Keratinocyte (primary cell): ENCODE data around the gene TFDP1. TPM values are rescaled to one million over a fixed set of nuclear protein-coding genes. Genes with fewer than 3 reads are reported as not detected.

Experiments
- DNase-seq: peaks from one replicate; pipeline ENCODE4 v3.0.0-alpha.2; 2011; ENCODE audit warnings: low read depth, missing footprints, low spot score
- FAIRE-seq: peaks from 2 replicates; lab custom pipeline; 2011; peaks lifted over from hg19 to GRCh38; lab: Jason Lieb, UNC
- H2AFZ ChIP-seq: 2 replicates; pipeline ENCODE4 v1.6.0; 2012; ENCODE audit warnings: low read length, control low read depth, inconsistent platforms; ENCODE audit not compliant: control insufficient read depth
- H3K27ac ChIP-seq: 2 replicates; pipeline ENCODE4 v1.5.1; 2011; ENCODE audit warnings: low read length; ENCODE audit not compliant: control insufficient read depth, insufficient read depth
- H3K27me3 ChIP-seq: 3 replicates; pipeline ENCODE4 v1.6.0; 2011; ENCODE audit warnings: low read length; ENCODE audit not compliant: control insufficient read depth, insufficient read depth; ENCODE audit errors: extremely low read depth
- H3K36me3 ChIP-seq, 2 experiments: 2 replicates in 1 of 2; 3 replicates in 1 of 2; pipeline ENCODE4 v1.5.1; 2011; ENCODE audit warnings: low read length in 2 of 2, mild to moderate bottlenecking in 1 of 2; ENCODE audit not compliant: control insufficient read depth in 2 of 2, insufficient read depth in 2 of 2; ENCODE audit errors: extremely low read depth in 1 of 2
- H3K4me1 ChIP-seq: 3 replicates; pipeline ENCODE4 v1.5.1; 2011; ENCODE audit warnings: low read length; ENCODE audit not compliant: control insufficient read depth, insufficient read depth; ENCODE audit errors: extremely low read depth
- H3K4me2 ChIP-seq: 3 replicates; pipeline ENCODE4 v1.6.0; 2011; ENCODE audit warnings: low read depth, low read length; ENCODE audit not compliant: control insufficient read depth, insufficient read depth; ENCODE audit errors: extremely low read depth
- H3K4me3 ChIP-seq, 3 experiments: fragments of 200-600 bp in 1 of 3; sonication (generic) in 1 of 3; 2 replicates in 2 of 3; 3 replicates in 1 of 3; pipeline ENCODE4 v1.5.1; 2011 to 2016; ENCODE audit warnings: low read length in 3 of 3, mild to moderate bottlenecking in 3 of 3, control low read depth in 2 of 3, inconsistent platforms in 1 of 3, low read depth in 1 of 3, mixed read lengths in 1 of 3, mixed run types in 1 of 3, moderate library complexity in 1 of 3; ENCODE audit not compliant: control insufficient read depth in 2 of 3, insufficient read depth in 2 of 3; ENCODE audit errors: extremely low read depth in 1 of 3
- H3K79me2 ChIP-seq: 2 replicates; pipeline ENCODE4 v1.6.0; 2012; ENCODE audit warnings: low read length; ENCODE audit not compliant: control insufficient read depth, insufficient read depth
- H3K9ac ChIP-seq: 3 replicates; pipeline ENCODE4 v1.6.0; 2011; ENCODE audit warnings: low read length; ENCODE audit not compliant: control insufficient read depth, insufficient read depth; ENCODE audit errors: extremely low read depth
- H3K9me1 ChIP-seq: 3 replicates; pipeline ENCODE4 v1.6.0; 2011; ENCODE audit warnings: low read length; ENCODE audit not compliant: control insufficient read depth, insufficient read depth; ENCODE audit errors: extremely low read depth
- H3K9me3 ChIP-seq: 2 replicates; pipeline ENCODE4 v1.5.1; 2012; ENCODE audit warnings: low read depth, low read length; ENCODE audit not compliant: control insufficient read depth
- H4K20me1 ChIP-seq: 3 replicates; pipeline ENCODE4 v1.6.0; 2011; ENCODE audit warnings: low read length; ENCODE audit not compliant: control insufficient read depth, insufficient read depth; ENCODE audit errors: extremely low read depth
- CTCF ChIP-seq, 3 experiments: IDR thresholded peaks in 1 of 3; conservative IDR thresholded peaks in 1 of 3; optimal IDR thresholded peaks in 1 of 3; 2 replicates in 2 of 3; 3 replicates in 1 of 3; pipeline versions ENCODE3 to v1.5.1; 2011; ENCODE audit warnings: low read length in 3 of 3, mild to moderate bottlenecking in 3 of 3, moderate library complexity in 2 of 3, control low read depth in 1 of 3, inconsistent platforms in 1 of 3; ENCODE audit not compliant: insufficient read depth in 2 of 3; ENCODE audit errors: extremely low read depth in 1 of 3
- EZH2 ChIP-seq: IDR thresholded peaks from one replicate; pipeline ENCODE4 v1.6.1; 2012; ENCODE audit warnings: inconsistent platforms, mild to moderate bottlenecking, low read length, moderate library complexity
- dilution Hi-C: fragments of 300-500 bp; cut with MboI; formaldehyde crosslinking; loops from one replicate; pipeline ENCODE4 v1.7.0; 2020; ENCODE audit warnings: low sequenced_read_pairs; ENCODE audit not compliant: extremely low pct_ligation_motif_present
- polyA plus RNA-seq, 5 experiments: library from polyadenylated mRNA; depleted of rRNA in 3 of 5; stranded (reverse) in 3 of 5; stranded (forward) in 1 of 5; unstranded in 1 of 5; fragments of >200 nt; gene quantifications; 1 replicate in 1 of 5; 2 replicates in 3 of 5; 3 replicates in 1 of 5; pipeline versions ENCODE4 v1.2.1 to v1.2.3, GENCODE V29; 2011 to 2012; ENCODE audit warnings: missing spikeins in 2 of 5, low read depth in 1 of 5, low replicate concordance in 1 of 5

The TFDP1 gene
- polyA plus RNA-seq, 1 donor (not counting 4 experiments of a cell fraction or from before 2014, with no cell fraction given): 105 TPM

- no peaks in the 10 kb centered on the region for H3K79me2 ChIP-seq
- TF ChIP-seq EZH2 (no peak), CTCF (optimal IDR thresholded peaks at IDR 0.05 in 1 of 3, IDR thresholded peaks at IDR 0.05 in 1 of 3, conservative IDR thresholded peaks at IDR 0.05 in 1 of 3; ENCODE audit: extremely low read depth in 1 of 3, insufficient read depth in 2 of 3, low read length in 3 of 3) (no peak)
- DNase-seq (no peak), FAIRE-seq (no peak)
- H2AFZ ChIP-seq: no peak overlapping the region
- H3K4me3 ChIP-seq: no peak overlapping the region
- H4K20me1 ChIP-seq: no peaks in the 10 kb centered on the region
- H3K9me1 ChIP-seq: no peaks in the 10 kb centered on the region
- H3K27me3 ChIP-seq: no peaks in the 10 kb centered on the region
- no peak overlapping the region for H3K9ac ChIP-seq
- dilution Hi-C loops: no loop called here
- H3K4me2 ChIP-seq: no peak overlapping the region
- no peak overlapping the region for H3K27ac ChIP-seq
- no peaks in the 10 kb centered on the region for H3K4me1 ChIP-seq
- H3K9me3 ChIP-seq: peaks cover 2% of the 10 kb centered on the region
- H3K36me3 ChIP-seq: no peaks in the 10 kb centered on the region
These were observed 6.6 kb upstream of the TFDP1 start for GRCh38 chr13:113577881-113578435.

GRCh38 chr13:113579686-113580085 lies 4.9 kb upstream of the TFDP1 start:
- Histone ChIP-seq H3K9me1 (no peaks in the 10 kb centered on the region), H3K4me1 (no peaks in the 10 kb centered on the region), H3K36me3 (no peaks in the 10 kb centered on the region), H3K4me3 (no peak overlapping the region), H3K27ac (no peak overlapping the region), H3K27me3 (no peaks in the 10 kb centered on the region), H3K9ac (no peak overlapping the region), H3K79me2 (no peaks in the 10 kb centered on the region), H3K4me2 (no peak overlapping the region), H3K9me3 (peaks cover 2% of the 10 kb centered on the region), H4K20me1 (no peaks in the 10 kb centered on the region), H2AFZ (no peak overlapping the region)
- dilution Hi-C loops: no loop called here
- TF ChIP-seq CTCF (optimal IDR thresholded peaks at IDR 0.05 in 1 of 3, IDR thresholded peaks at IDR 0.05 in 1 of 3, conservative IDR thresholded peaks at IDR 0.05 in 1 of 3; ENCODE audit: extremely low read depth in 1 of 3, insufficient read depth in 2 of 3, low read length in 3 of 3): no peak
- no peak for TF ChIP-seq EZH2
- DNase-seq (no peak), FAIRE-seq (no peak)
